ENCODE results near the gene LRRC56. TPM values are rescaled to one million over a fixed set of nuclear protein-coding genes. Genes with fewer than 3 reads are reported as not detected.

Gene LRRC56
- total and polyA plus RNA-seq, 4 donors: 0.08 to 0.46 (median 0.20) TPM

DNA sequence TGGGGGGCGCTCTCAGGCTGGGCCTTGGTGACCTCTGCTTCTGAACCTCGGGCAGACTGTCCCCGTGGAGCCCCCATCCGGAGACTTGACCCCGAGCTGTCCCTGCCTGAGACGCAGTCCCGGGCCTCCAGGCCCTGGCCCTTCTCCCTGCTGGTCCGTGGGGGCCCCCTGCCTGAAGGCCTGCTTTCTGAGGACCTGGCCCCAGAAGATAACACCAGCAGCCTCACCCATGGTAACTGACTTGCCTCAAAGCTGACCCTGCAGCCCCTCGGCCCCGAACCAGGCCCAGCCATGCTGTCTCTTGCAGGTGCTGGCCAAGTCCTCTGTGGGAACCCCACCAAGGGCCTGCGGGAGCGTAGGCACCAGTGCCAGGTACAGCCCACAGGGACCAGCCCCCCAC is 14.3 kb downstream of the LRRC56 start:
- DNase-seq (ENCODE audit: low spot score): no peak
- 85% methylated on average over 12 of the region's 12 CpGs for WGBS
- Histone ChIP-seq H3K9ac (ENCODE audit: low read depth in 1 of 2, low read length in 2 of 2) (no peak overlapping the region), H3K36me3 (ENCODE audit: control insufficient read depth in 4 of 4, insufficient read depth in 3 of 4, low read depth in 1 of 4, low read length in 3 of 4) (peaks cover 0 to 1% (median 0%) of the 10 kb centered on the region in 4 donors), H3K9me3 (ENCODE audit: control insufficient read depth in 4 of 4, low read length in 3 of 4) (no peaks in the 10 kb centered on the region), H3K4me3 (ENCODE audit: low read depth in 1 of 3, low read length in 3 of 3) (no peak overlapping the region), H3K27ac (ENCODE audit: low read depth in 1 of 2, low read length in 2 of 2) (no peak overlapping the region), H3K4me1 (ENCODE audit: control insufficient read depth in 4 of 4, insufficient read depth in 4 of 4, low read length in 3 of 4) (peaks cover 6 to 21% (median 10%) of the 10 kb centered on the region in 4 donors), H3K27me3 (ENCODE audit: control insufficient read depth in 4 of 4, insufficient read depth in 4 of 4, low read length in 3 of 4) (no peaks in the 10 kb centered on the region)
- TF ChIP-seq RAD21 (IDR thresholded peaks at IDR 0.05) (no peak), GABPA (IDR thresholded peaks at IDR 0.05 in 1 of 2, conservative IDR thresholded peaks at IDR 0.05 in 1 of 2) (no peak), YY1 (IDR thresholded peaks at IDR 0.05) (no peak), FOXA2 (IDR thresholded peaks at IDR 0.05) (no peak), TAF1 (conservative IDR thresholded peaks at IDR 0.05) (no peak)
- TF ChIP-seq, protein P1, sequence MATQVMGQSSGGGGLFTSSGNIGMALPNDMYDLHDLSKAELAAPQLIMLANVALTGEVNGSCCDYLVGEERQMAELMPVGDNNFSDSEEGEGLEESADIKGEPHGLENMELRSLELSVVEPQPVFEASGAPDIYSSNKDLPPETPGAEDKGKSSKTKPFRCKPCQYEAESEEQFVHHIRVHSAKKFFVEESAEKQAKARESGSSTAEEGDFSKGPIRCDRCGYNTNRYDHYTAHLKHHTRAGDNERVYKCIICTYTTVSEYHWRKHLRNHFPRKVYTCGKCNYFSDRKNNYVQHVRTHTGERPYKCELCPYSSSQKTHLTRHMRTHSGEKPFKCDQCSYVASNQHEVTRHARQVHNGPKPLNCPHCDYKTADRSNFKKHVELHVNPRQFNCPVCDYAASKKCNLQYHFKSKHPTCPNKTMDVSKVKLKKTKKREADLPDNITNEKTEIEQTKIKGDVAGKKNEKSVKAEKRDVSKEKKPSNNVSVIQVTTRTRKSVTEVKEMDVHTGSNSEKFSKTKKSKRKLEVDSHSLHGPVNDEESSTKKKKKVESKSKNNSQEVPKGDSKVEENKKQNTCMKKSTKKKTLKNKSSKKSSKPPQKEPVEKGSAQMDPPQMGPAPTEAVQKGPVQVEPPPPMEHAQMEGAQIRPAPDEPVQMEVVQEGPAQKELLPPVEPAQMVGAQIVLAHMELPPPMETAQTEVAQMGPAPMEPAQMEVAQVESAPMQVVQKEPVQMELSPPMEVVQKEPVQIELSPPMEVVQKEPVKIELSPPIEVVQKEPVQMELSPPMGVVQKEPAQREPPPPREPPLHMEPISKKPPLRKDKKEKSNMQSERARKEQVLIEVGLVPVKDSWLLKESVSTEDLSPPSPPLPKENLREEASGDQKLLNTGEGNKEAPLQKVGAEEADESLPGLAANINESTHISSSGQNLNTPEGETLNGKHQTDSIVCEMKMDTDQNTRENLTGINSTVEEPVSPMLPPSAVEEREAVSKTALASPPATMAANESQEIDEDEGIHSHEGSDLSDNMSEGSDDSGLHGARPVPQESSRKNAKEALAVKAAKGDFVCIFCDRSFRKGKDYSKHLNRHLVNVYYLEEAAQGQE (IDR thresholded peaks at IDR 0.05): no peak

DNA sequence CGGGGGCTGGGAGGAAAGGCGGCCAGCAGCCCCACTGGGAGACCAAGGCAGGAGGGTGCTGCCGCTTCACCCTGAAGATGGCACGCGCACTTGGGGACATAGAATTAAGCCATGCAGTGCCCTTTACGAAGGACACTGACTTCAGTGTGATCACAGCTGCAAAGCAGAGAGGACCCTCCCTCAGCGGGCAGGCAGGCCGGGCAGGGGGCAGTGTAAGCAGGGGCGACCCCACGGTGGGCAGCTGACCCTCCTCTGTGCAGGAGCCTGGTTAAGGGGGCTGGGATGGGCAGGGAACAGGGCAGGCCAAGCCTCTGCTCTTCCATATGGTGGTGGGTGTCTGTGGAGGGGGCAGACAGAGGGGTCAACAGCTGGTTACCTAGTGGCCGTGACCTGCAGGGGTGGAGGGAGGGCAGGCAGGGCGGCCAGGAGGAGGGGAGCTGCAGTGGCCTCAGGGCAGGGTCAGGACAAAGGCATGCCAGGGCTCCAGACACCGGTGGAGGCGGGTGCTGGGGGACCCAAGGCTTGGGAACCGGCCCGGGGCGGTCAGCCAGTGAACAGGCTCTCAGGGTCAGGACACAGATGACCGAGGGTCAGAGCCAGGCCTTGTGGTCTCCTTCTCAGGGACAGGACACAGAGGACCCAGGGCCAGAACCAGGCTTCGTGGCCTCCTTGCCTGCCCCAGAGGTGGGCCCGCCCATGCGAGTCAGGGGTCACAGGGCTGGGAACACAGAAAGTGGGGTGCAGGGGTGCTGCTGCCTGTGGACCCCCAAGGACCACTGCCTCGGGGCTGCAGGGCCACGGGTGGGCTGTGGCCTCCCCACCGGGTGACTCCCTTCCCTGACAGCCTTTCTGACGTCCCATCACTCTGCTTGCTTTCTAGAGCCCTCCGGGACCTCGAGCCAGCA is 16.0 kb downstream of the LRRC56 start:
- peaks cover 6 to 21% (median 10%) of the 10 kb centered on the region in 4 donors for H3K4me1 ChIP-seq (ENCODE audit: control insufficient read depth in 4 of 4, insufficient read depth in 4 of 4, low read length in 3 of 4)
- no peak overlapping the region for H3K4me3 ChIP-seq (ENCODE audit: low read depth in 1 of 3, low read length in 3 of 3)
- H3K27ac ChIP-seq (ENCODE audit: low read depth in 1 of 2, low read length in 2 of 2): no peak overlapping the region
- TF ChIP-seq, protein P2, sequence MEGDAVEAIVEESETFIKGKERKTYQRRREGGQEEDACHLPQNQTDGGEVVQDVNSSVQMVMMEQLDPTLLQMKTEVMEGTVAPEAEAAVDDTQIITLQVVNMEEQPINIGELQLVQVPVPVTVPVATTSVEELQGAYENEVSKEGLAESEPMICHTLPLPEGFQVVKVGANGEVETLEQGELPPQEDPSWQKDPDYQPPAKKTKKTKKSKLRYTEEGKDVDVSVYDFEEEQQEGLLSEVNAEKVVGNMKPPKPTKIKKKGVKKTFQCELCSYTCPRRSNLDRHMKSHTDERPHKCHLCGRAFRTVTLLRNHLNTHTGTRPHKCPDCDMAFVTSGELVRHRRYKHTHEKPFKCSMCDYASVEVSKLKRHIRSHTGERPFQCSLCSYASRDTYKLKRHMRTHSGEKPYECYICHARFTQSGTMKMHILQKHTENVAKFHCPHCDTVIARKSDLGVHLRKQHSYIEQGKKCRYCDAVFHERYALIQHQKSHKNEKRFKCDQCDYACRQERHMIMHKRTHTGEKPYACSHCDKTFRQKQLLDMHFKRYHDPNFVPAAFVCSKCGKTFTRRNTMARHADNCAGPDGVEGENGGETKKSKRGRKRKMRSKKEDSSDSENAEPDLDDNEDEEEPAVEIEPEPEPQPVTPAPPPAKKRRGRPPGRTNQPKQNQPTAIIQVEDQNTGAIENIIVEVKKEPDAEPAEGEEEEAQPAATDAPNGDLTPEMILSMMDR (IDR thresholded peaks at IDR 0.05; ENCODE audit: low read depth, low read length, missing input control): no peak
- TF ChIP-seq JUND (IDR thresholded peaks at IDR 0.05) (no peak), HNF4A (conservative IDR thresholded peaks at IDR 0.05) (no peak), RAD21 (IDR thresholded peaks at IDR 0.05) (no peak), GABPA (IDR thresholded peaks at IDR 0.05 in 1 of 2, conservative IDR thresholded peaks at IDR 0.05 in 1 of 2) (no peak), YY1 (IDR thresholded peaks at IDR 0.05) (no peak), HNF4G (IDR thresholded peaks at IDR 0.05) (no peak), TAF1 (conservative IDR thresholded peaks at IDR 0.05) (no peak), EGR1 (IDR thresholded peaks at IDR 0.05; ENCODE audit: low read depth in 2 of 2) (no peak), SP1 (IDR thresholded peaks at IDR 0.05) (no peak)
- TF ChIP-seq, protein P1 (IDR thresholded peaks at IDR 0.05): no peak
- TF ChIP-seq, protein P3, sequence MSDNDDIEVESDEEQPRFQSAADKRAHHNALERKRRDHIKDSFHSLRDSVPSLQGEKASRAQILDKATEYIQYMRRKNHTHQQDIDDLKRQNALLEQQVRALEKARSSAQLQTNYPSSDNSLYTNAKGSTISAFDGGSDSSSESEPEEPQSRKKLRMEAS (IDR thresholded peaks at IDR 0.05): no peak
- TF ChIP-seq, protein P4, sequence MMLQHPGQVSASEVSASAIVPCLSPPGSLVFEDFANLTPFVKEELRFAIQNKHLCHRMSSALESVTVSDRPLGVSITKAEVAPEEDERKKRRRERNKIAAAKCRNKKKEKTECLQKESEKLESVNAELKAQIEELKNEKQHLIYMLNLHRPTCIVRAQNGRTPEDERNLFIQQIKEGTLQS (IDR thresholded peaks at IDR 0.05): no peak
- no peaks in the 10 kb centered on the region for H3K27me3 ChIP-seq (ENCODE audit: control insufficient read depth in 4 of 4, insufficient read depth in 4 of 4, low read length in 3 of 4)
- H3K36me3 ChIP-seq (ENCODE audit: control insufficient read depth in 4 of 4, insufficient read depth in 3 of 4, low read depth in 1 of 4, low read length in 3 of 4): peaks cover 0 to 1% (median 0%) of the 10 kb centered on the region in 4 donors
- no peak overlapping the region for H3K9ac ChIP-seq (ENCODE audit: low read depth in 1 of 2, low read length in 2 of 2)
- no peak for DNase-seq (ENCODE audit: low spot score)
- H3K9me3 ChIP-seq (ENCODE audit: control insufficient read depth in 4 of 4, low read length in 3 of 4): no peaks in the 10 kb centered on the region
- 70% methylated on average over 27 of the region's 27 CpGs for WGBS

All from liver (tissue), 9 donors.